WI38 (cell line): ENCODE data around the gene MED7.

ENCODE experiments used
- H3K4me3 ChIP-seq: 2 replicates; pipeline ENCODE4 v1.5.1; 2011; ENCODE audit warnings: low read depth, mild to moderate bottlenecking, control low read depth, low read length
- CTCF ChIP-seq: IDR thresholded peaks from 2 replicates; pipeline ENCODE4 v1.5.1; 2012; ENCODE audit warnings: low read depth, mild to moderate bottlenecking, control low read depth, low read length

The MED7 gene

DNA sequence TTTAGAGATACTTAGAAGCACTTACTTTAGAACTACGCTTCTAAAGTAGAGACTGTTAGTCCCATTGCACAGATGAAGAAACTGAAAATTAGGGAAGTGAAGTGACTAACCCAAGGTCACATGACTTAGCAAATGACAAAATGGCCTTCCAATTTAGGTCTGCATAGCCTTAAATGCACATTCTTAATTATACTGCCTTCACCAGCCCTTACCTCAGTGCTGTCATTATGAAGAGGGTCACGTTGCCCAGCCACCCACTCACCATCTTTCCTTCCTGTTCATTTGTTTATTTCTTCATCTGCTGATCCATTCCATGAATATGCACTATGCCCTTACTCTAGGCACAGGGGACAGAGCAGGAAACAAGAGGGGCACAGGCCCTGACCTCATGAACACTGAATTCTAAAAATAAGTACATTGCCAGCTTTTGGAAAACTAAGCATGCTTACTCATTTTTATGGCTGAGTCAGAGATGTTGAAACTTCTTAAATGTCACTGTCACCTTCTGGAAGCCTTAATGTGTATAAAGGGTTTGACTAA, 42.5 kb downstream of the MED7 start:
- no peak for TF ChIP-seq CTCF
- H3K4me3 ChIP-seq: no peak overlapping the region

DNA sequence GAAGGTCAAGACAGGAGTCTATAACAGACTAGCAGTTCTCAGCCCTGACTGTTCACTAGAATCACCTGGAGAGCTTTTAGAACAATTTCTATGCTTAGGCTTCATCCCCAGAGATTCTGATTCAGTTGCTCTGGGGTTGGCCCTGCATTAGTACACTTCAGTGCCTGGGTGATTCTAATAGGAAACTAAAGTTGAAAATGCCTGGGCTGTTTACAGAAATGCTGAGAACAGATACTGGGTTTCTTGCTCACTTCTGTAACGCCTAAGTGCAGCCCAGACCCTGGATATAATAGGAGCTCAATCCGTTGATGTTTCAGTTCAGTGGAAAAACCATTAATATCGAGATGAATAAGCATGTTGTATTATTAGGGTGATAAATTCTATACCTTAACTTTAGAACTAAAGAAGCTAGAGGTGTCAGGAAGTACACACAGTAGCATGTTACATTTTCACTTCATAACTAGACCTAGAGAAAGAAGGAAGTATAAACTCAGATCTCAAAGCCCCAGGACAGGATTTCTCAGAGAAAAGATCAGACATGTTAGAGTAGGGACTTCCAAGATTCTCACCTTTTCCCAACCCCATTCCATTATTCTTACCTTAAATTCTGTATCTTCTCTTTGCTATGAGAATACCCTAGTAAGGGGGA, 54.2 kb downstream of the MED7 start:
- H3K4me3 ChIP-seq: no peak overlapping the region
- TF ChIP-seq CTCF: no peak
